Mesothelial cell of epicardium (in vitro differentiated cells): Measurements from ENCODE around the gene IGFL4. TPM values are rescaled to one million over a fixed set of nuclear protein-coding genes. Genes with fewer than 3 reads are reported as not detected.

Experiments
- DNase-seq, 2 experiments: peaks; one replicate each; pipeline ENCODE4 v3.0.0; 2021; ENCODE audit warnings: low spot score in 2 of 2; ENCODE audit not compliant: unreplicated experiment in 2 of 2
- H3K27ac Mint-ChIP-seq: 2 replicates; pipeline ENCODE4 v1.8.0; 2021; ENCODE audit warnings: mixed read lengths
- H3K27me3 Mint-ChIP-seq: 2 replicates; pipeline ENCODE4 v1.8.0; 2021; ENCODE audit warnings: low read depth, mixed read lengths
- H3K36me3 Mint-ChIP-seq: 2 replicates; pipeline ENCODE4 v1.8.0; 2021; ENCODE audit warnings: mixed read lengths
- H3K4me1 Mint-ChIP-seq: 2 replicates; pipeline ENCODE4 v1.8.0; 2021; ENCODE audit warnings: mixed read lengths
- H3K4me3 Mint-ChIP-seq: 2 replicates; pipeline ENCODE4 v1.8.0; 2021; ENCODE audit warnings: mild to moderate bottlenecking, moderate library complexity, mixed read lengths
- H3K9me3 Mint-ChIP-seq: 2 replicates; pipeline ENCODE4 v1.8.0; 2021; ENCODE audit warnings: mixed read lengths
- CTCF ChIP-seq: fragments of 200-600 bp; sonication (generic); IDR thresholded peaks from one replicate; pipeline ENCODE4 v1.5.0; 2021; ENCODE audit warnings: antibody characterized with exemption; ENCODE audit not compliant: unreplicated experiment
- total RNA-seq: library from RNA; stranded (reverse); gene quantifications from 3 replicates; pipeline ENCODE4 v1.2.1, GENCODE V29; 2021

The IGFL4 gene
- total RNA-seq, 1 donor from 2014 or later: 2.4 TPM

GRCh38 chr19:46042252-46042883 is 1.6 kb upstream of the IGFL4 start:
- Mint-ChIP-seq H3K36me3 (peaks cover 2% of the 10 kb centered on the region), H3K4me3 (no peak overlapping the region), H3K27me3 (peaks cover 15% of the 10 kb centered on the region), H3K4me1 (peaks cover 25% of the 10 kb centered on the region), H3K27ac (peak overlapping the region; percentile 22), H3K9me3 (peaks cover 36% of the 10 kb centered on the region)
- TF ChIP-seq CTCF: no peak
- DNase-seq: no peak

GRCh38 chr19:46040125-46040524 is 677 bp downstream of the IGFL4 start:
- TF ChIP-seq CTCF: no peak
- DNase-seq: no peak
- Mint-ChIP-seq H3K9me3 (peaks cover 19% of the 10 kb centered on the region), H3K27me3 (no peaks in the 10 kb centered on the region), H3K27ac (no peak overlapping the region), H3K4me3 (no peak overlapping the region), H3K4me1 (peaks cover 32% of the 10 kb centered on the region), H3K36me3 (peaks cover 3% of the 10 kb centered on the region)

GRCh38 chr19:46036744-46037128 is 4.1 kb downstream of the IGFL4 start:
- Mint-ChIP-seq H3K9me3 (peaks cover 8% of the 10 kb centered on the region), H3K27ac (peak overlapping the region; percentile 2), H3K4me1 (peaks cover 37% of the 10 kb centered on the region), H3K27me3 (no peaks in the 10 kb centered on the region), H3K4me3 (no peak overlapping the region), H3K36me3 (peaks cover 3% of the 10 kb centered on the region)
- no peak for DNase-seq
- TF ChIP-seq CTCF: no peak

GRCh38 chr19:46035986-46036743 is 4.6 kb downstream of the IGFL4 start:
- Mint-ChIP-seq H3K27me3 (no peaks in the 10 kb centered on the region), H3K27ac (no peak overlapping the region), H3K4me1 (peaks cover 37% of the 10 kb centered on the region), H3K36me3 (peaks cover 3% of the 10 kb centered on the region), H3K9me3 (peaks cover 8% of the 10 kb centered on the region), H3K4me3 (no peak overlapping the region)
- no peak for DNase-seq
- TF ChIP-seq CTCF: no peak

GRCh38 chr19:46035546-46035945 is 5.3 kb downstream of the IGFL4 start:
- Mint-ChIP-seq H3K27ac (no peak overlapping the region), H3K4me1 (peaks cover 37% of the 10 kb centered on the region), H3K36me3 (peaks cover 3% of the 10 kb centered on the region), H3K4me3 (no peak overlapping the region), H3K9me3 (peaks cover 8% of the 10 kb centered on the region), H3K27me3 (no peaks in the 10 kb centered on the region)
- DNase-seq: no peak
- TF ChIP-seq CTCF: no peak
